Tibial nerve (tissue), 4 donors: ENCODE data around the gene CBARP. TPM values are rescaled to one million over a fixed set of nuclear protein-coding genes. Genes with fewer than 3 reads are reported as not detected.

Source experiments
- DNase-seq, 2 donors: peaks; one replicate each; pipeline ENCODE4 v3.0.0-alpha.2; 2019; ENCODE audit warnings: low spot score in 2 of 2
- H3K27ac ChIP-seq, 4 donors: fragments of 200-600 bp; sonication (generic) in 3 of 4; one replicate each; pipeline ENCODE4 v1.5.1; 2017 to 2019; ENCODE audit warnings: mild to moderate bottlenecking in 1 of 4
- H3K27me3 ChIP-seq, 2 donors: fragments of 200-600 bp; sonication (generic) in 1 of 2; one replicate each; pipeline versions ENCODE4 v1.5.1 to v1.6.0; 2017 to 2019
- H3K36me3 ChIP-seq, 3 donors: fragments of 200-600 bp; sonication (generic); one replicate each; pipeline ENCODE4 v1.5.1; 2018 to 2019
- H3K4me1 ChIP-seq, 4 donors: fragments of 200-600 bp; sonication (generic) in 3 of 4; one replicate each; pipeline ENCODE4 v1.5.1; 2017 to 2019
- H3K4me3 ChIP-seq, 4 donors: fragments of 200-600 bp; sonication (generic) in 3 of 4; one replicate each; pipeline ENCODE4 v1.5.1; 2017 to 2019; ENCODE audit warnings: mild to moderate bottlenecking in 1 of 4, moderate library complexity in 1 of 4
- H3K9me3 ChIP-seq, 4 donors: fragments of 200-600 bp; sonication (generic) in 3 of 4; one replicate each; pipeline ENCODE4 v1.5.1; 2017 to 2019
- EP300 ChIP-seq, 2 donors: sonication (generic); formaldehyde crosslinking; IDR thresholded peaks; one replicate each; pipeline ENCODE4 v1.6.1; 2017; ENCODE audit warnings: antibody characterized with exemption in 2 of 2, mild to moderate bottlenecking in 1 of 2
- POLR2A ChIP-seq, 2 donors: fragments of 450-650 bp; IDR thresholded peaks; one replicate each; pipeline ENCODE4 v1.6.1; 2017; ENCODE audit warnings: antibody characterized with exemption in 2 of 2, mild to moderate bottlenecking in 2 of 2, moderate library complexity in 2 of 2
- WGBS, 2 donors: methylation state at CpG; one replicate each; pipeline ENCODE4 v1.1.5; 2018; 5-methylcytosine and 5-hydroxymethylcytosine counted together
- total RNA-seq, 4 donors: library from RNA; depleted of rRNA; stranded (reverse); fragments of >200 nt; gene quantifications; one replicate each; pipeline ENCODE4 v1.1.0, GENCODE V29; 2016
- TF ChIP-seq, protein P1 (sequence below), 5 experiments: fragments of 200-600 bp in 3 of 5; fragments of 450-650 bp in 2 of 5; sonication (generic) in 3 of 5; IDR thresholded peaks; one replicate each; pipeline ENCODE4 v1.5.1; 2016 to 2019; ENCODE audit warnings: antibody characterized with exemption in 5 of 5, mild to moderate bottlenecking in 3 of 5, moderate library complexity in 2 of 5

Gene CBARP
- total RNA-seq, 4 donors from 2014 or later = 0.22 to 3.9 (median 1.4) TPM

GRCh38 chr19:1251330-1252220 is 13.8 kb upstream of the CBARP start:
- H3K4me3 ChIP-seq = peak overlapping the region; percentile 63 to 99 (median 92)
- no peaks in the 10 kb centered on the region for H3K27me3 ChIP-seq
- DNase-seq = peak in 1 of 2 donors; percentile 65
- H3K4me1 ChIP-seq = peaks cover 0 to 76% (median 52%) of the 10 kb centered on the region in 4 donors
- TF ChIP-seq, protein P1, sequence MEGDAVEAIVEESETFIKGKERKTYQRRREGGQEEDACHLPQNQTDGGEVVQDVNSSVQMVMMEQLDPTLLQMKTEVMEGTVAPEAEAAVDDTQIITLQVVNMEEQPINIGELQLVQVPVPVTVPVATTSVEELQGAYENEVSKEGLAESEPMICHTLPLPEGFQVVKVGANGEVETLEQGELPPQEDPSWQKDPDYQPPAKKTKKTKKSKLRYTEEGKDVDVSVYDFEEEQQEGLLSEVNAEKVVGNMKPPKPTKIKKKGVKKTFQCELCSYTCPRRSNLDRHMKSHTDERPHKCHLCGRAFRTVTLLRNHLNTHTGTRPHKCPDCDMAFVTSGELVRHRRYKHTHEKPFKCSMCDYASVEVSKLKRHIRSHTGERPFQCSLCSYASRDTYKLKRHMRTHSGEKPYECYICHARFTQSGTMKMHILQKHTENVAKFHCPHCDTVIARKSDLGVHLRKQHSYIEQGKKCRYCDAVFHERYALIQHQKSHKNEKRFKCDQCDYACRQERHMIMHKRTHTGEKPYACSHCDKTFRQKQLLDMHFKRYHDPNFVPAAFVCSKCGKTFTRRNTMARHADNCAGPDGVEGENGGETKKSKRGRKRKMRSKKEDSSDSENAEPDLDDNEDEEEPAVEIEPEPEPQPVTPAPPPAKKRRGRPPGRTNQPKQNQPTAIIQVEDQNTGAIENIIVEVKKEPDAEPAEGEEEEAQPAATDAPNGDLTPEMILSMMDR (IDR thresholded peaks at IDR 0.05) = peak in 1 of 5 experiments; percentile 9
- TF ChIP-seq EP300 (IDR thresholded peaks at IDR 0.05) = no peak
- 1 to 2% methylated on average over 22 to 31 of the region's 41 CpGs for WGBS, 2 donors
- no peaks in the 10 kb centered on the region for H3K9me3 ChIP-seq
- H3K36me3 ChIP-seq = peaks cover 7 to 26% (median 21%) of the 10 kb centered on the region in 3 donors
- H3K27ac ChIP-seq = peak overlapping the region; percentile 94 to 100 (median 98)

GRCh38 chr19:1250437-1251260 is 12.8 kb upstream of the CBARP start:
- peak overlapping the region; percentile 94 to 100 (median 98) for H3K27ac ChIP-seq
- peaks cover 0 to 76% (median 53%) of the 10 kb centered on the region in 4 donors for H3K4me1 ChIP-seq
- H3K9me3 ChIP-seq = no peaks in the 10 kb centered on the region
- peak overlapping the region; percentile 91 to 99 (median 96) for H3K4me3 ChIP-seq
- H3K36me3 ChIP-seq = peaks cover 7 to 16% (median 16%) of the 10 kb centered on the region in 3 donors
- WGBS, 2 donors = 0 to 1% methylated on average over 28 to 79 of the region's 90 CpGs
- no peak for DNase-seq
- TF ChIP-seq, protein P1 (IDR thresholded peaks at IDR 0.05) = no peak
- peak in 1 of 2 donors; percentile 19 for TF ChIP-seq POLR2A (IDR thresholded peaks at IDR 0.05)
- no peaks in the 10 kb centered on the region for H3K27me3 ChIP-seq

GRCh38 chr19:1249990-1250436 is 12.2 kb upstream of the CBARP start:
- WGBS, 2 donors = 0% methylated on average over 8 of the region's 67 CpGs; no CpG with 5 or more reads in 1 of the 2 donors
- Histone ChIP-seq H3K36me3 (peaks cover 3 to 10% (median 10%) of the 10 kb centered on the region in 3 donors), H3K4me3 (peak overlapping the region; percentile 91 to 99 (median 96)), H3K27ac (peak overlapping the region; percentile 94 to 100 (median 98)), H3K9me3 (no peaks in the 10 kb centered on the region), H3K4me1 (peaks cover 0 to 76% (median 53%) of the 10 kb centered on the region in 4 donors), H3K27me3 (no peaks in the 10 kb centered on the region)
- no peak for TF ChIP-seq EP300 (IDR thresholded peaks at IDR 0.05)
- no peak for TF ChIP-seq POLR2A (IDR thresholded peaks at IDR 0.05)
- TF ChIP-seq, protein P1 (IDR thresholded peaks at IDR 0.05) = no peak
- no peak for DNase-seq

- Histone ChIP-seq H3K9me3 (no peaks in the 10 kb centered on the region), H3K4me1 (peaks cover 0 to 76% (median 52%) of the 10 kb centered on the region in 4 donors), H3K27me3 (no peaks in the 10 kb centered on the region), H3K36me3 (peaks cover 0 to 5% (median 4%) of the 10 kb centered on the region in 3 donors), H3K27ac (peak overlapping the region; percentile 98 to 100 (median 99)), H3K4me3 (peak overlapping the region; percentile 91 to 99 (median 96))
- 0% methylated on average over 69 of the region's 102 CpGs; no CpG with 5 or more reads in 1 of the 2 donors for WGBS, 2 donors
- peak; percentile 92 to 93 for DNase-seq
- TF ChIP-seq, protein P1 (IDR thresholded peaks at IDR 0.05) = peak in 1 of 5 experiments; percentile 9
- TF ChIP-seq EP300 (IDR thresholded peaks at IDR 0.05) (peak in 1 of 2 donors; percentile 95), POLR2A (IDR thresholded peaks at IDR 0.05) (peak; percentile 89 to 91)
Observed at GRCh38 chr19:1249298-1249989, 11.6 kb upstream of the CBARP start.
